Trophoblast cell (in vitro differentiated cells and primary cell): ENCODE data around the gene ZFYVE19.

Experiments
- DNase-seq, 2 donors: peaks; one replicate each; pipeline ENCODE4 v3.0.0-alpha.2; 2016
- H2AFZ ChIP-seq: 2 replicates; pipeline ENCODE4 v1.6.1; 2013; ENCODE audit warnings: low read length, moderate library complexity, mild to moderate bottlenecking; ENCODE audit not compliant: insufficient read depth, poor library complexity
- H2AK5ac ChIP-seq: 2 replicates; pipeline ENCODE4 v1.6.1; 2013; ENCODE audit warnings: mild to moderate bottlenecking, low read length
- H2BK120ac ChIP-seq: 2 replicates; pipeline ENCODE4 v1.6.1; 2013; ENCODE audit warnings: low read length, mild to moderate bottlenecking, moderate library complexity; ENCODE audit not compliant: insufficient read depth, poor library complexity
- H2BK12ac ChIP-seq: 2 replicates; pipeline ENCODE4 v1.6.1; 2013; ENCODE audit warnings: mild to moderate bottlenecking, low read length, moderate library complexity
- H2BK5ac ChIP-seq: 2 replicates; pipeline ENCODE4 v1.6.1; 2013; ENCODE audit warnings: low read length, low read depth, moderate library complexity, mild to moderate bottlenecking; ENCODE audit not compliant: poor library complexity
- H3K14ac ChIP-seq: 2 replicates; pipeline ENCODE4 v1.6.1; 2013; ENCODE audit warnings: mild to moderate bottlenecking, low read length
- H3K18ac ChIP-seq: 2 replicates; pipeline ENCODE4 v1.6.1; 2013; ENCODE audit warnings: mild to moderate bottlenecking, low read length
- H3K23ac ChIP-seq: 2 replicates; pipeline ENCODE4 v1.6.1; 2013; ENCODE audit warnings: low read length
- H3K27ac ChIP-seq: 2 replicates; pipeline ENCODE4 v1.5.1; 2013; ENCODE audit warnings: low read depth, mild to moderate bottlenecking, inconsistent platforms, low read length, moderate library complexity
- H3K27me3 ChIP-seq: 2 replicates; pipeline ENCODE4 v1.6.1; 2013; ENCODE audit warnings: inconsistent platforms, mild to moderate bottlenecking, low read length, moderate library complexity; ENCODE audit not compliant: insufficient read depth
- H3K36me3 ChIP-seq, 2 experiments: 1 replicate in 1 of 2; 2 replicates in 1 of 2; pipeline ENCODE4 v1.6.1; 2013; ENCODE audit warnings: low read length in 2 of 2, mild to moderate bottlenecking in 2 of 2, moderate library complexity in 1 of 2; ENCODE audit not compliant: insufficient read depth in 2 of 2, control insufficient read depth in 1 of 2
- H3K4ac ChIP-seq: 2 replicates; pipeline ENCODE4 v1.6.1; 2013; ENCODE audit warnings: low read depth, mild to moderate bottlenecking, low read length, moderate library complexity
- H3K4me1 ChIP-seq, 2 experiments: 1 replicate in 1 of 2; 2 replicates in 1 of 2; pipeline ENCODE4 v1.6.1; 2013; ENCODE audit warnings: low read length in 2 of 2, mild to moderate bottlenecking in 2 of 2, moderate library complexity in 1 of 2; ENCODE audit not compliant: insufficient read depth in 2 of 2, control insufficient read depth in 1 of 2
- H3K4me2 ChIP-seq: 2 replicates; pipeline ENCODE4 v1.6.1; 2013; ENCODE audit warnings: inconsistent platforms, mild to moderate bottlenecking, low read length, moderate library complexity
- H3K4me3 ChIP-seq: 2 replicates; pipeline ENCODE4 v1.5.1; 2013; ENCODE audit warnings: mild to moderate bottlenecking, low read depth, low read length, inconsistent platforms
- H3K79me1 ChIP-seq: one replicate; pipeline ENCODE4 v1.6.1; 2013; ENCODE audit warnings: low read length
- H3K79me2 ChIP-seq: 2 replicates; pipeline ENCODE4 v1.6.1; 2013; ENCODE audit warnings: low read length, mild to moderate bottlenecking; ENCODE audit not compliant: control insufficient read depth, insufficient read depth, poor library complexity
- H3K9ac ChIP-seq: 2 replicates; pipeline ENCODE4 v1.6.1; 2013; ENCODE audit warnings: mild to moderate bottlenecking, low read length
- H3K9me3 ChIP-seq: 2 replicates; pipeline ENCODE4 v1.6.1; 2013; ENCODE audit warnings: low read depth, mild to moderate bottlenecking, control low read depth, inconsistent platforms, low read length; ENCODE audit not compliant: insufficient read depth
- H4K12ac ChIP-seq: 2 replicates; pipeline ENCODE4 v1.6.1; 2013; ENCODE audit warnings: low read depth, mild to moderate bottlenecking, low read length, moderate library complexity
- H4K8ac ChIP-seq: 2 replicates; pipeline ENCODE4 v1.6.1; 2013; ENCODE audit warnings: low read depth, mild to moderate bottlenecking, low read length, moderate library complexity
- H4K91ac ChIP-seq: one replicate; pipeline ENCODE4 v1.6.1; 2013; ENCODE audit warnings: low read depth, mild to moderate bottlenecking, low read length, moderate library complexity
- WGBS: extraction: QIAGEN DNeasy Blood & Tissue Kit; methylation state at CpG from one replicate; pipeline ENCODE4 v1.1.7; 2013; ENCODE audit warnings: missing lambda C conversion rate; ENCODE audit not compliant: insufficient read length, insufficient coverage; ENCODE audit errors: extremely low coverage; 5-methylcytosine and 5-hydroxymethylcytosine counted together

ZFYVE19 gene

GRCh38 chr15:40808861-40809450 lies 2.1 kb downstream of the ZFYVE19 start:
- Histone ChIP-seq H3K14ac (no peak overlapping the region), H3K79me2 (peaks cover 7% of the 10 kb centered on the region), H3K4me2 (no peak overlapping the region), H3K9ac (no peak overlapping the region), H2BK12ac (no peak overlapping the region), H2BK5ac (no peak overlapping the region), H3K4me3 (no peak overlapping the region), H2BK120ac (no peak overlapping the region), H4K8ac (no peak overlapping the region), H3K4me1 (peaks cover 3 to 9% of the 10 kb centered on the region in 2 experiments), H3K79me1 (peaks cover 10% of the 10 kb centered on the region), H3K9me3 (peaks cover 3% of the 10 kb centered on the region), H3K23ac (no peak overlapping the region), H2AK5ac (no peak overlapping the region), H3K27me3 (no peaks in the 10 kb centered on the region), H3K4ac (no peak overlapping the region), H4K12ac (no peak overlapping the region), H3K18ac (no peak overlapping the region), H3K36me3 (peaks cover 16 to 19% of the 10 kb centered on the region in 2 experiments), H2AFZ (no peak overlapping the region), H3K27ac (no peak overlapping the region), H4K91ac (no peak overlapping the region)
- DNase-seq, result no peak
- no CpG with 5 or more reads among the region's 8 CpGs for WGBS

- no peak overlapping the region for H2BK12ac ChIP-seq
- H4K12ac ChIP-seq, result no peak overlapping the region
- no peak for DNase-seq
- H3K4ac ChIP-seq, result no peak overlapping the region
- H2BK5ac ChIP-seq, result no peak overlapping the region
- H3K4me3 ChIP-seq, result no peak overlapping the region
- WGBS, result no CpG with 5 or more reads among the region's 12 CpGs
- no peak overlapping the region for H2AFZ ChIP-seq
- no peak overlapping the region for H3K23ac ChIP-seq
- H2BK120ac ChIP-seq, result no peak overlapping the region
- H4K8ac ChIP-seq, result no peak overlapping the region
- no peak overlapping the region for H3K27ac ChIP-seq
- H3K79me1 ChIP-seq, result peaks cover under 1% of the 10 kb centered on the region
- H3K79me2 ChIP-seq, result no peaks in the 10 kb centered on the region
- no peak overlapping the region for H3K9ac ChIP-seq
- no peak overlapping the region for H2AK5ac ChIP-seq
- no peak overlapping the region for H4K91ac ChIP-seq
- H3K4me2 ChIP-seq, result no peak overlapping the region
- H3K4me1 ChIP-seq, result peaks cover 8 to 9% of the 10 kb centered on the region in 2 experiments
- H3K27me3 ChIP-seq, result no peaks in the 10 kb centered on the region
- H3K14ac ChIP-seq, result no peak overlapping the region
- H3K36me3 ChIP-seq, result peaks cover 19 to 23% of the 10 kb centered on the region in 2 experiments
- H3K18ac ChIP-seq, result no peak overlapping the region
- H3K9me3 ChIP-seq, result no peaks in the 10 kb centered on the region
Observed at GRCh38 chr15:40812721-40813425, 6.0 kb downstream of the ZFYVE19 start.

DNA sequence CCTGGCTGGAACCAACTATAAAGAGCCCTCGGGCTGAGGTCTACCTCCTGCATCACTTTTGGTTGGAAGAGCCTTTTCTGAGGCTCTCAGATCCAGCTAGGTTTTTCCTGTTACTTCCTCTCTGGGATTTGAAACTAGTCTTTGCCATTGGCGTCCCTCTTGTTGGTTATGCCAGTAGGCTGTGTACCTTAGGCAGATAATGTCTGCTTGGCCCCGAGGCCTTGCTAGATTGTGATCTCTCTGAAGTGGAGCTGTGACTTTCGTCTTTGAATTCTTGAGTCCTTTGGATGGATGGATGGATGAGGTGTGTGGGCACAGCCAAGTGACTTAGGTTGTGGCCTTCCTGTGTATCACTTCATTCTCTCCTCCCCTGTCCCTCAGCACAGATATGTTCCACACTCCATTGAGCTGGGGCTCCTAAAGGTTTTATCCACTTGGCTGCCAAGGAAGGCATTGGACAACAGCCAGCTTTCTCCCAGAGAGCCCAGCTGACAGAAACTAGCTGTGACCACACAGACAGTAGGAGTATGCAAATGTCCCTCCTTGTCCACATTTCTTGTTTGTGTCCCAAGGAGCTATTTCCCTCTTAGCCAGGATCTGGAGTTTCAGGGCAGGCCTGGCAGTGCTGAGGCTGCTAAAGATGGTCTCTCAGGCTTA lies 8.3 kb downstream of the ZFYVE19 start:
- no peak overlapping the region for H4K12ac ChIP-seq
- no peak overlapping the region for H3K18ac ChIP-seq
- H2BK120ac ChIP-seq, result no peak overlapping the region
- no peak overlapping the region for H2AK5ac ChIP-seq
- H3K4me3 ChIP-seq, result no peak overlapping the region
- no peaks in the 10 kb centered on the region for H3K79me1 ChIP-seq
- no peaks in the 10 kb centered on the region for H3K79me2 ChIP-seq
- H3K9ac ChIP-seq, result no peak overlapping the region
- H2AFZ ChIP-seq, result no peak overlapping the region
- H3K4me2 ChIP-seq, result no peak overlapping the region
- no peak overlapping the region for H2BK12ac ChIP-seq
- H3K9me3 ChIP-seq, result no peaks in the 10 kb centered on the region
- H4K8ac ChIP-seq, result no peak overlapping the region
- H3K36me3 ChIP-seq, result peaks cover 15 to 21% of the 10 kb centered on the region in 2 experiments
- H3K4me1 ChIP-seq, result peaks cover 5 to 8% of the 10 kb centered on the region in 2 experiments
- no CpG with 5 or more reads among the region's 4 CpGs for WGBS
- no peaks in the 10 kb centered on the region for H3K27me3 ChIP-seq
- H4K91ac ChIP-seq, result no peak overlapping the region
- H3K27ac ChIP-seq, result no peak overlapping the region
- H2BK5ac ChIP-seq, result no peak overlapping the region
- H3K4ac ChIP-seq, result no peak overlapping the region
- H3K14ac ChIP-seq, result no peak overlapping the region
- H3K23ac ChIP-seq, result no peak overlapping the region
- DNase-seq, result peak in 1 of 2 donors; percentile 46

- no peak overlapping the region for H2BK12ac ChIP-seq
- H3K9me3 ChIP-seq, result no peaks in the 10 kb centered on the region
- H3K4me3 ChIP-seq, result no peak overlapping the region
- H3K36me3 ChIP-seq, result peaks cover 0 to 6% of the 10 kb centered on the region in 2 experiments
- H3K27me3 ChIP-seq, result no peaks in the 10 kb centered on the region
- H3K23ac ChIP-seq, result no peak overlapping the region
- H3K79me1 ChIP-seq, result no peaks in the 10 kb centered on the region
- H3K9ac ChIP-seq, result no peak overlapping the region
- H2AK5ac ChIP-seq, result no peak overlapping the region
- H4K91ac ChIP-seq, result no peak overlapping the region
- DNase-seq, result no peak
- H3K18ac ChIP-seq, result no peak overlapping the region
- no peak overlapping the region for H3K4me2 ChIP-seq
- H3K4me1 ChIP-seq, result peaks cover 5 to 8% of the 10 kb centered on the region in 2 experiments
- H3K4ac ChIP-seq, result no peak overlapping the region
- no peak overlapping the region for H3K14ac ChIP-seq
- no peak overlapping the region for H3K27ac ChIP-seq
- H4K8ac ChIP-seq, result no peak overlapping the region
- H2AFZ ChIP-seq, result no peak overlapping the region
- H2BK120ac ChIP-seq, result no peak overlapping the region
- H2BK5ac ChIP-seq, result no peak overlapping the region
- WGBS, result no CpG with 5 or more reads among the region's 7 CpGs
- no peak overlapping the region for H4K12ac ChIP-seq
- no peaks in the 10 kb centered on the region for H3K79me2 ChIP-seq
Observed at GRCh38 chr15:40819048-40819447, 12.2 kb downstream of the ZFYVE19 start.
